Duodenal mucosa (tissue), 2 donors: Measurements from ENCODE around the gene WDFY4.

Experiments
- H3K27ac ChIP-seq: one replicate; pipeline ENCODE4 v1.7.0; 2013; ENCODE audit warnings: low read depth, low read length
- H3K27me3 ChIP-seq, 2 donors: one replicate each; pipeline ENCODE4 v1.7.0; 2013; ENCODE audit warnings: low read length in 2 of 2, control low read depth in 1 of 2; ENCODE audit not compliant: insufficient read depth in 2 of 2, control insufficient read depth in 1 of 2
- H3K36me3 ChIP-seq, 2 donors: one replicate each; pipeline ENCODE4 v1.7.0; 2013; ENCODE audit warnings: low read length in 2 of 2, control low read depth in 1 of 2; ENCODE audit not compliant: insufficient read depth in 2 of 2, control insufficient read depth in 1 of 2
- H3K4me1 ChIP-seq, 2 donors: one replicate each; pipeline ENCODE4 v1.7.0; 2013; ENCODE audit warnings: low read length in 2 of 2, control low read depth in 1 of 2; ENCODE audit not compliant: insufficient read depth in 2 of 2, control insufficient read depth in 1 of 2
- H3K4me3 ChIP-seq, 2 donors: one replicate each; pipeline ENCODE4 v1.7.0; 2013; ENCODE audit warnings: low read length in 2 of 2, low read depth in 1 of 2
- H3K9ac ChIP-seq, 2 donors: one replicate each; pipeline ENCODE4 v1.7.0; 2013; ENCODE audit warnings: low read length in 2 of 2, low read depth in 1 of 2
- H3K9me3 ChIP-seq, 2 donors: one replicate each; pipeline ENCODE4 v1.7.0; 2013; ENCODE audit warnings: low read length in 2 of 2, control low read depth in 1 of 2; ENCODE audit not compliant: control insufficient read depth in 1 of 2

Gene WDFY4

GRCh38 chr10:48670978-48671913, 13.4 kb upstream of the WDFY4 start:
- Histone ChIP-seq H3K9me3 (no peaks in the 10 kb centered on the region), H3K27me3 (no peaks in the 10 kb centered on the region), H3K4me3 (no peak overlapping the region), H3K9ac (peak overlapping the region in 1 of 2 donors; percentile 4), H3K27ac (no peak overlapping the region), H3K4me1 (peaks cover 0 to 3% of the 10 kb centered on the region in 2 donors), H3K36me3 (no peaks in the 10 kb centered on the region)

GRCh38 chr10:48671914-48672595, 12.6 kb upstream of the WDFY4 start:
- H3K9ac ChIP-seq, result no peak overlapping the region
- no peaks in the 10 kb centered on the region for H3K9me3 ChIP-seq
- no peak overlapping the region for H3K4me3 ChIP-seq
- no peaks in the 10 kb centered on the region for H3K27me3 ChIP-seq
- no peaks in the 10 kb centered on the region for H3K36me3 ChIP-seq
- no peak overlapping the region for H3K27ac ChIP-seq
- peaks cover 0 to 3% of the 10 kb centered on the region in 2 donors for H3K4me1 ChIP-seq

GRCh38 chr10:48672596-48673265, 11.9 kb upstream of the WDFY4 start:
- Histone ChIP-seq H3K4me3 (no peak overlapping the region), H3K36me3 (no peaks in the 10 kb centered on the region), H3K9me3 (peaks cover 0 to 4% of the 10 kb centered on the region in 2 donors), H3K4me1 (peaks cover 0 to 3% of the 10 kb centered on the region in 2 donors), H3K27me3 (no peaks in the 10 kb centered on the region), H3K27ac (no peak overlapping the region), H3K9ac (no peak overlapping the region)

- Histone ChIP-seq H3K9me3 (peaks cover 0 to 5% of the 10 kb centered on the region in 2 donors), H3K36me3 (no peaks in the 10 kb centered on the region), H3K4me3 (no peak overlapping the region), H3K4me1 (no peaks in the 10 kb centered on the region), H3K27me3 (no peaks in the 10 kb centered on the region), H3K9ac (no peak overlapping the region), H3K27ac (no peak overlapping the region)
Measured at GRCh38 chr10:48677625-48678024, 7.0 kb upstream of the WDFY4 start.

- Histone ChIP-seq H3K4me1 (no peaks in the 10 kb centered on the region), H3K9ac (no peak overlapping the region), H3K27ac (no peak overlapping the region), H3K9me3 (peaks cover 0 to 5% of the 10 kb centered on the region in 2 donors), H3K27me3 (no peaks in the 10 kb centered on the region), H3K36me3 (no peaks in the 10 kb centered on the region), H3K4me3 (no peak overlapping the region)
Measured at GRCh38 chr10:48678041-48678440, 6.6 kb upstream of the WDFY4 start.

- Histone ChIP-seq H3K36me3 (no peaks in the 10 kb centered on the region), H3K27me3 (no peaks in the 10 kb centered on the region), H3K27ac (no peak overlapping the region), H3K9me3 (peaks cover 0 to 5% of the 10 kb centered on the region in 2 donors), H3K9ac (no peak overlapping the region), H3K4me1 (no peaks in the 10 kb centered on the region), H3K4me3 (no peak overlapping the region)
Measured at GRCh38 chr10:48681740-48682139, 2.9 kb upstream of the WDFY4 start.

GRCh38 chr10:48682265-48682664, 2.4 kb upstream of the WDFY4 start:
- H3K27me3 ChIP-seq, result no peaks in the 10 kb centered on the region
- no peak overlapping the region for H3K4me3 ChIP-seq
- no peaks in the 10 kb centered on the region for H3K36me3 ChIP-seq
- H3K9ac ChIP-seq, result no peak overlapping the region
- no peaks in the 10 kb centered on the region for H3K4me1 ChIP-seq
- no peak overlapping the region for H3K27ac ChIP-seq
- H3K9me3 ChIP-seq, result peaks cover 0 to 5% of the 10 kb centered on the region in 2 donors

GRCh38 chr10:48683424-48683823, 1.2 kb upstream of the WDFY4 start:
- no peak overlapping the region for H3K27ac ChIP-seq
- H3K9me3 ChIP-seq, result no peaks in the 10 kb centered on the region
- no peak overlapping the region for H3K9ac ChIP-seq
- H3K4me1 ChIP-seq, result no peaks in the 10 kb centered on the region
- H3K27me3 ChIP-seq, result no peaks in the 10 kb centered on the region
- no peak overlapping the region for H3K4me3 ChIP-seq
- H3K36me3 ChIP-seq, result no peaks in the 10 kb centered on the region

- Histone ChIP-seq H3K27me3 (no peaks in the 10 kb centered on the region), H3K9ac (no peak overlapping the region), H3K27ac (no peak overlapping the region), H3K36me3 (no peaks in the 10 kb centered on the region), H3K9me3 (no peaks in the 10 kb centered on the region), H3K4me3 (no peak overlapping the region), H3K4me1 (no peaks in the 10 kb centered on the region)
Measured at GRCh38 chr10:48683868-48684267, 805 bp upstream of the WDFY4 start.

- Histone ChIP-seq H3K4me3 (no peak overlapping the region), H3K9me3 (no peaks in the 10 kb centered on the region), H3K4me1 (no peaks in the 10 kb centered on the region), H3K36me3 (no peaks in the 10 kb centered on the region), H3K9ac (no peak overlapping the region), H3K27ac (no peak overlapping the region), H3K27me3 (no peaks in the 10 kb centered on the region)
Measured at GRCh38 chr10:48684463-48684791, 246 bp upstream of the WDFY4 start.
